COLO829 (cell line): ENCODE data around the gene ADCY6.

ENCODE experiments used
- DNase-seq: peaks from one replicate; pipeline ENCODE4 v3.0.0; 2012; ENCODE audit warnings: low spot score

The ADCY6 gene

DNA sequence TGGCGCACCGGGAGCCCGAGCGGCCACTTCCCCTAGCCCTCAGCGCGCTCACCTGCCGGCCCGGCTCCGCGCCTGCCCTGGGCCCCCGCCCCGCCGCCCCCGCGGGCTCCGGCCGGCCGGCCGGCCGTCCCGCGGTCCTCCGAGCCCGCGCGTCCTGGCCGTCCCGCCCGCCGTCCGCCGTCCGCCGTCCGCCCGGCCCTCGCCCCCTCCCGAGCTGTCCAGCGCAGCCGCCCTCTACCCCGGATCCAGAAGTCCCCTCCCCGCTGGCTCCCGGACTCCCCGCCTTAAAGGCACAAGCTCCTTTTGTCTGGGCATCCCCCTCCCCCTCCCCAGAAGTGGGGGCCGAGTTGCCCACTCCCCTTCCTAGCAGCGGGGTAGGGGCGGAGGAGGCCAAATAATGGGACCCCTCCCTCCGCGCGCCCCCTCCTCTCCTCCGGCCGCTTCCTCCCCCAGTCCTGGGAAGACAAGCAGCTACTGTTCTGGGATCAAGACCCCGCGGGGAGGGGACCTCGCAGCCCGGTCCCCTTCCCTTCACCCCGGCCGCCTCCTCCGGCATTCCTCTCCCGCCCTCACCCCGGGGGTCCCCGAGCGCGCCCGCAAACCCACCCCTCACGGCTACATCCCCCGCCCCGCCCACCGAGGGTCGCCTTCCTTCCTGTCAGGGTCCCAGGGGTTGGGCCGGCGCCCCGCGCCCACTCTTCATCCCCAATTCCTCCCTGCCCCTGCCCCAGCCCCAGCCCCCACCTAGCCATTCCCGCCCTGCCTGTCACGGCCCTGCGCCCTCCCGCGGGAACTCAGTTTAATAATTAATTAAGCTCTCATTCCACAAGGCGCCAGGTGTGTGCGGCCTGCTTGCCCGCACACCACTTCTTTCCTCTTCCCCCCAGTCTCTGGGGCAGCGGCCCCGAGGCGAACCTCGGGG is at the start of gene ADCY6:
Gene ADCY6 (minus strand): TSS at position 236 of the 922 bp plus-strand sequence. CDS start 5,655 bp downstream, outside the sequence.
- DNase-seq, result peak; percentile 60

DNA sequence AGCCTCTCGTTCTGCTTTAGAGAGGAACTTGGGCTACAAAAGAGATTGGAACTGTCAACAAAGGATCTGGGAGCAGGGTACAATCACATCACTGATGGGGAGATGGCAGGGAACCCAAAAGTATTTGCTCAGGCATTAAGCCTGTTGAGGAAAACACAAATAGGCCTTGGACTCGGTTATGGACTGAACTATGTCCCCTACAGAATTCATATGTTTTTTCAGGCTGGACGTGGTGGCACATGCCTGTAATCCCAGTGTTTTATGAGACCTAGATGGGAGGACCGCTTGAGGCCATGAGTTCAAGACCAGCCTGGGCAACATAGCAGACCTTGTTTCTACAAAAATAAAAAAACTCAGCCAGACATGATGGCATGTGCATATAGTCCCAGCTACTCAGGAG is 49.2 kb upstream of the ADCY6 start:
- DNase-seq, result no peak

- no peak for DNase-seq
Measured at GRCh38 chr12:48832321-48833060, 43.6 kb upstream of the ADCY6 start.

GRCh38 chr12:48831257-48831656 is 42.4 kb upstream of the ADCY6 start:
- DNase-seq, result no peak

GRCh38 chr12:48828841-48829575 is 40.1 kb upstream of the ADCY6 start:
- no peak for DNase-seq

DNA sequence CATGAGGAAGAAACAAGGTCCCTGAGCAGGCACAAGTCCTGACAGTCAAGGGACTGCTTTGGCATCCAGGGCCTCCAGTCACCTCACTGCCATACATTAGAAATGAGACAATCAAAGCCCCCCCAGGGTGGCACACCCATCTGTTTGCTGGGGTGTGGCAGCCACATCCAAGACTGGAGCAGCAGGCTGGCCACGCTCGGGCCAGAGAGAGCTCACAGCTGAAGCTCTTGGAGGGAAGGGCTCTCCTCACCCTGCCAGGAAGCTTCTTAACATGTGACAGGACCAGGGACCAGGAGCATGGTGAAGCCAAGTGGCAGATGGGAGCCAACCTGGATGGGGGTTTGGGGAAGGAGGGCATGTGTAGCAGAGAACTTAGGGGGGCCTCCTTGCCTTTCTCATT is 39.4 kb upstream of the ADCY6 start:
- no peak for DNase-seq

- no peak for DNase-seq
Measured at GRCh38 chr12:48827513-48828096, 38.7 kb upstream of the ADCY6 start.

DNA sequence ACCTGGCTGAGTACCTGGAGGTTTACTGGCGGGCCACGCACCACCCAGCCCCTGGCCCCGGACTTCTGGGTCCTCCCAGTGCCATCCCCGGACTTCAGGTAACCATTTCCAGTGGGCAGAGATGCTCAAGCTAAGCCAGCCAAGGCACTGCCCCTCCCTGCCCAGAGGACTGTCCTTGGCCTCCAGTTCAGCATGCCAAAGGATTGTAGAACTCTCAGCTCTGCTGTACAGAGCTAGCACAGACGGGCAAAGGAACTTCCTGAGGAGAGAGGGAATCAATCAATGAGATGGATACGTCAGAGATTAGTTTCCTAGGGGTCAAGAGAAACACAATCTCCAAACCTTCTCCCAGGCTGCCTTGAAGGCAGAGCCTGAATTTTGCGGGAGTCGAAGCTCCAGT is 38.1 kb upstream of the ADCY6 start:
- DNase-seq, result no peak

- no peak for DNase-seq
Measured at GRCh38 chr12:48826209-48826855, 37.4 kb upstream of the ADCY6 start.

DNA sequence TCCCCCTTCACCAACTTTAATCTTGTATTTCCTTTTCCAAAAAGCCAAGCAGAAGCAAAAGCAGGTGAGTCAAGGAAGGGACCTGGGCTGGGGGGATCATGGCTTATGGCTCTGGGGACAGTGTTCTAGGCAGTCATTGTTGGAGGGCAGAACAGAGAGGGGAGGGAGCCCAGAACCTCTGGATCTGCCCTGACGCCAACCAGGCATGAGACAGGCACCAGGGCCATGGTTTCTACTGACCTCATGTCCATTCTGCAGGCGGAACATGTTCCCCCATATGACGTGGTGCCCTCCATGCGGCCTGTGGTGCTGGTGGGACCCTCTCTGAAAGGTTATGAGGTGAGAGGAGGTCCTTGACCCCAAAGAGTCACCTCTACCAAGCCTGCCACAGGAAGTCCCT is 36.0 kb upstream of the ADCY6 start:
- no peak for DNase-seq

- DNase-seq, result no peak
Measured at GRCh38 chr12:48824112-48824511, 35.2 kb upstream of the ADCY6 start.

DNA sequence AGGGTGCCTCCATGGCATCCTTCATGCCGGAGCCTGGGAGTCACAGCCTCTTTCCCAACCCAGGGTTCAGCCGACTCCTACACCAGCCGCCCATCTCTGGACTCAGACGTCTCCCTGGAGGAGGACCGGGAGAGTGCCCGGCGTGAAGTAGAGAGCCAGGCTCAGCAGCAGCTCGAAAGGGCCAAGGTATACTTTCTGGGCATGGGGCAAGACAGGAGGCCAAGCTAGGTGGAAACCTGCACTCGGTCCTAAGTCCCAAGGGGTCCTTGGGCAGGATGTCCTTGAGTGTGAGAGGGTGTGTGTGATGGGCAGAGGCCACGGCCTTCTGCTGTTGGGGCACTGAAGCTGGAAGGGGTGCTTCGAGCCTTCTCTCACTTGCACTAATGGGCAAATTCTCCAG is 34.4 kb upstream of the ADCY6 start:
- DNase-seq, result no peak

DNA sequence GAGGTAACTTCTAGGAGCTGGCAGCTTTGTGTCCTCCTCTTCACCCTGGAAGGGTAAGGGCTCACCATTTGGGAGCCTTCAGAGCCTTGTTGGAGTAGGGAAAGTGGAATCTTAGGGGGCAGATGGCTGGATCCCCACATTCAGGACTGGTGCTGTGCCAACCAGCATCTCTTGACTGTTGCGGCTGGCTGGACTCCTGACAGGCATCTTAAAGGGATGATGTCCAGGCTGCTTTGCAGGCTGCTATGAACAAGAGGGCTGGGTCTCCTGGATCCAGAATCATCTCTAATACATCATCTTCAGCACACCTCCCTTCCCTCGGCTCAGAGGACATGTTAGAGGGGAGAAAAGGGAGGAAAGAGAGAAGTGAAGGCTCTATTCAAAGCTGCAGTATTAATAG is 33.8 kb upstream of the ADCY6 start:
- DNase-seq, result no peak

GRCh38 chr12:48822139-48822538 is 33.2 kb upstream of the ADCY6 start:
- DNase-seq, result no peak

DNA sequence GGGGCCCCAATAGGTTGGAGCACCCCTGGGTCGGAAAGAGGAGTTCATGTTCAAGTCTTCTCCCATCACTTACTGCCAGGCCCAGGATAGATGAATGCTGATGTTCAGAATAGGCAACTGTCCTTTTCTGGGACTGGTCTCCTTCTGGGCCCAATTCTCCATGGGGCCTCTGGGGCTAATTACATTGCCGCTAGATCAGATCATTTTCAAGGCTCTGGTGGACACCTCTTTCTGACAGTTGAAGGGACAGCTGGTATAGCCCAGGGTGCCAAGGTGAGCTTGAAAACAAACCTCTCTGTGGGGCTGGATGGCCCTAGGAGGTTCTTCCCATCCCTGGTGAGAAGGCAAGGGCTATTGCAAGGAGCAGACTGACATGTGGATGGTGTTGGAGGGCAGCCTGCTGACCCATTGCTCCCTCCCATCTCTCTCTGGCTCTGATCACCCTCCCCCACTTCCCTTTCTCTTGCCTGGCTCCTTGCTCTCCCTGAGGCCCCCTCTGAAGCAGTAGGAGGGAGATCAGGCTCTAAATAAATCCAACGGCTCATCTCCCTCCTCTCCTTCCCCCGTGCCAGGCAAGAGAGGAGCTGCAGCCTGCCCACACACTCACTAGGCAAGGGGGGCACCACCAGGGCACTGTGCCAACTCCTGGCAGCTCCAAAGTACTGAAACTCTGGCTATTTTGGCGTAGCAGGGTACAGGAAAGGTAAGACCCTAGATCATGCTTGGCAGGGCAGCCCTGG is 31.3 kb upstream of the ADCY6 start:
- DNase-seq, result no peak

DNA sequence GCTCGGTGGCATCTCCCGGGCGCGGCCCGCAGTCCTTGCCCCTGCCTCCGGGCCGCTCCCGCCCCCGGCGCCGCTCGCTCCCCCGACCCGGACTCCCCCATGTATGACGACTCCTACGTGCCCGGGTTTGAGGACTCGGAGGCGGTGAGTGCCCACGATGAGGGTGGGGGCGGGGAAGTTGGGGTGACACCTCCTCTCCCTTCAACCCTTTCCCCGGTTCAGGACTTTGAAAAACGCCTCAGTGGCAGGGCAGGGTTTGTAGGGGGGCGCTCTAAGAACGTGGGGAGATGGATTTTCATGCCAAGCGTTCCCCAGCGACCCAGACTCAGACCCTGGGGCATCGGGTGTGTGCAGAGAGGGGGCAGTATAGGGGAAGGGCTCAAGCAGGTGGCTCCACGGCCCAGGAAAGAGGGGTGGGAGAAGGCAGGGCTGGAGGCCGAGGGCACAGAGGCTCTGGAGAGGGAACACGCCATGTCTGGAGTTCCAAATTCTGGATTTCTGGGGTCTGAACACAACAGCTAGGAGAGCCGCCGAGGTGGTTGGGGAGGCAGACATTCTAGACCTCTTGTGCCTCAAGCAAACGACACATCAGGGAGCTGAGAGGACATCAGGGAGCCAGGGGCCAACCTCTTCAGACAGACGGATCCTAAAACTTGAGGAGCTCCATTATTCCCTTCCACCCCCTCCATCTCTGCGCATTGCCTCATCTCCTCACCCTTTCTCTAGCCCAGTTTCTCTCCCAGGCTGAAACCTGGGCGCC is 30.1 kb upstream of the ADCY6 start:
- DNase-seq, result no peak

GRCh38 chr12:48817873-48818830 is 29.3 kb upstream of the ADCY6 start, which contains the start of gene CACNB3:
Gene CACNB3, plus strand, starts transcription at chr12:48818496. Its CDS starts 434 bp downstream, at chr12:48818930.
- no peak for DNase-seq

- no peak for DNase-seq
Measured at GRCh38 chr12:48816143-48816854, 27.4 kb upstream of the ADCY6 start.
